ENCODE data around the gene ICA1L.

DNA sequence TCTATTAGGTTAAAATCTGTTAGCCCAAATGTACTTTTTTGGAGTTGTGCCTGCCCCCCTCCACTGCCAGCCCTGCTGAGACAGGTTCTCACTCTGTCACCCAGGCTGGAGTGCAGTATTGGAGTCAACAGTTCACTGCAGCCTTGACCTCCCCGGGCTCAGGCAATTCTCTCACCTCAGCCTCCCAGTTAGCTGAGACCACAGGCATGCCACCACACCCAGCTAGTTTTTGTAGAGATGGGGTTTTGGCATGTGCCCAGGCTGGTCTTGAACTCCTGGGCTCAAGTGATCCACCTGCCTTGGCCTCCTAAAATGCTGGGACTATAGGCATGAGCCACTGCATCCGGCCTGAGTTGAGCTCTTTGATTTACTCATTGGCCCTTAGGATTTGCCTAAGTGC lies 110.7 kb downstream of the ICA1L start:
- no peak for TF ChIP-seq EZH2phosphoT487 (IDR thresholded peaks at IDR 0.05; ENCODE audit: low read depth, severe bottlenecking, unreplicated experiment)
- TF ChIP-seq CTCF (IDR thresholded peaks at IDR 0.05; ENCODE audit: poor library complexity): no peak
